HFF-Myc (cell line): Measurements from ENCODE around the gene PELI3.
"Not testable (repeated sequence)": the region's sequence is repeated elsewhere in the genome, so short reads cannot be mapped to it uniquely, and the experiment has no call there.

Source experiments
- DNase-seq: peaks from one replicate; pipeline ENCODE4 v3.0.0-alpha.2; 2011; ENCODE audit warnings: low read depth; ENCODE audit errors: extremely low read depth
- H3K4me3 ChIP-seq: replicated peaks from 2 replicates; pipeline ENCODE4 v1.5.1; 2011; ENCODE audit warnings: low read depth, mild to moderate bottlenecking, control low read depth, low read length
- TF ChIP-seq, protein P1 (sequence below): IDR thresholded peaks from 2 replicates; pipeline ENCODE4 v1.5.1; 2012; ENCODE audit warnings: mild to moderate bottlenecking, low read depth, low read length, control low read depth; ENCODE audit errors: missing control alignments

Gene PELI3

GRCh38 chr11:66420671-66421476 lies 45.8 kb upstream of the PELI3 start, which contains the start of gene NPAS4:
TSS of gene NPAS4 (plus strand) at chr11:66421035. CDS start at chr11:66421180, 145 bp downstream.
- no peak for DNase-seq
- H3K4me3 ChIP-seq, result no peak within 1 kb of the TSS
- TF ChIP-seq, protein P1, sequence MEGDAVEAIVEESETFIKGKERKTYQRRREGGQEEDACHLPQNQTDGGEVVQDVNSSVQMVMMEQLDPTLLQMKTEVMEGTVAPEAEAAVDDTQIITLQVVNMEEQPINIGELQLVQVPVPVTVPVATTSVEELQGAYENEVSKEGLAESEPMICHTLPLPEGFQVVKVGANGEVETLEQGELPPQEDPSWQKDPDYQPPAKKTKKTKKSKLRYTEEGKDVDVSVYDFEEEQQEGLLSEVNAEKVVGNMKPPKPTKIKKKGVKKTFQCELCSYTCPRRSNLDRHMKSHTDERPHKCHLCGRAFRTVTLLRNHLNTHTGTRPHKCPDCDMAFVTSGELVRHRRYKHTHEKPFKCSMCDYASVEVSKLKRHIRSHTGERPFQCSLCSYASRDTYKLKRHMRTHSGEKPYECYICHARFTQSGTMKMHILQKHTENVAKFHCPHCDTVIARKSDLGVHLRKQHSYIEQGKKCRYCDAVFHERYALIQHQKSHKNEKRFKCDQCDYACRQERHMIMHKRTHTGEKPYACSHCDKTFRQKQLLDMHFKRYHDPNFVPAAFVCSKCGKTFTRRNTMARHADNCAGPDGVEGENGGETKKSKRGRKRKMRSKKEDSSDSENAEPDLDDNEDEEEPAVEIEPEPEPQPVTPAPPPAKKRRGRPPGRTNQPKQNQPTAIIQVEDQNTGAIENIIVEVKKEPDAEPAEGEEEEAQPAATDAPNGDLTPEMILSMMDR, result no peak

DNA sequence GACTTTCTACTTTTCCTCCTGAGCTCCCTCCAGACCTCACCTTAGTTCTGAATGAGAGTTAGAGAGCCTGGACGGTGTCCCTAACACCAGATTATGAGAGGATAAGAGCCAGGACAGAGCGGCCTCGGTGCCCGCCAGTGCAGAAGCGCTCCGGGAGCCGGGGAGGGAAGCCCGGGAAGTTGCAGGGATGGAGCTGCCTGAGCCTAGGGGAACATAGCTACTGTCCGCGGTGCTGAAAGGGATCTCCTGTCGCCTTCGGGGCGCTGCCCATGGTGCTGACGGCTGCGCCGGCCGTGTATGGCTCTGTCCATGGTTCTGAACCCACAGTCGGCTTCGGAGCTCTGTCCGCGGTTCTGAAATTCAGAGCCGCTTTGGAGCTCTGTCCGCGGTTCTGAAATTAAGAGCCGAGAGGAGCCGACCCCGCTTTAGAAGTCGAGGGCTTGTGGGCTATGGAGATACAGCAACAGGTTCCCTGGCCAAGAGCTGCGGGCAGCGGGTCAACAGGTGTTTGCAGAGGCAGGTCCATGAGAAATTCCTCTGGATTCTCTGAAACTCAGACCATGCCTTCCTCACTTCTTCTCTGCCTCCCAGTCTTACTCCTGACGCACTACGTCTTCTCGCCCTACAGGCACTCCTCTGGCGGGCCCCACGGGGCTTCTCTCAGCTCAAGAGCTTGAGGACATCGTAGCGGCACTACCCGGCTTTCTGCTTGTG lies 45.1 kb upstream of the PELI3 start:
- H3K4me3 ChIP-seq, result no peak overlapping the region
- peak; percentile 73 for DNase-seq
- TF ChIP-seq, protein P1, result no peak

DNA sequence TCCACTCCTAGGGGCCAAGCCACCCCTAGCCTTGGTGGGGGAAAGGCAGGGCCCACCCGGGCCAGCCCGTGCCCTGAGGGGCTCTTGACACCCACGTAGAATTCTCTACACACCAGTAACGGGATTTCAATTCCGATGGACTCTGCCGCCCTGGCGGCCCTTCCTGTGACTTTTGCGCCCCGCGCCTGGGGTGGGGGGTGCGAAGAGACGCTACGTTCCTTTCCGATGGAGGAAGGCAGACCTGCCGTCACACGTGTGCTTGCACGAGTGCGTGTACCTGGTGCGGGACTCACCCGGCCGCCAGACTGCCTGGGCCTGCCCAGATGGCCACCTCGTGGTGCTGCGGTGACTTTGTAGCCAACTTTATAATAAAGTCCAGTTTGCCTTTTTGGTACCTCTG lies 40.4 kb upstream of the PELI3 start:
- no peak for DNase-seq
- TF ChIP-seq, protein P1, result no peak
- no peak overlapping the region for H3K4me3 ChIP-seq

DNA sequence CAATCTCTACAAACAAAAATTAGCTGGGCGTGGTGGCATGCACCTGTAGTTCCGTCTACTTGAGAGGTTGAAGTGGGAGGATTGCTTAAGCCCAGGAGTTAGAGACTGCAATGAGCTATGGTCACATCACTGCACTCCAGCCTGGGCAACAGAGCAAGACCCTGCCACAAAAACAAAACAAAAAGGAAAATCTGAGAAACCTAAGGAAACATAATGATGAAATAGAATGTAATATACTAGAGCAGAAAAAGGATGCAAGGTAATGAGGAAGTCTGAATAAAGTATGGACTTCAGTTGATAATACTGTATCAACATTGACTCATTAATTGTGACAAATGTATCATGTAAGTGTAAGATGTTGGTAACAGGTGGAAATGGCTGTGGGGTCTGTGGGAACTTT lies 37.8 kb upstream of the PELI3 start:
- TF ChIP-seq, protein P1, result no peak
- H3K4me3 ChIP-seq, result no peak overlapping the region
- no peak for DNase-seq

DNA sequence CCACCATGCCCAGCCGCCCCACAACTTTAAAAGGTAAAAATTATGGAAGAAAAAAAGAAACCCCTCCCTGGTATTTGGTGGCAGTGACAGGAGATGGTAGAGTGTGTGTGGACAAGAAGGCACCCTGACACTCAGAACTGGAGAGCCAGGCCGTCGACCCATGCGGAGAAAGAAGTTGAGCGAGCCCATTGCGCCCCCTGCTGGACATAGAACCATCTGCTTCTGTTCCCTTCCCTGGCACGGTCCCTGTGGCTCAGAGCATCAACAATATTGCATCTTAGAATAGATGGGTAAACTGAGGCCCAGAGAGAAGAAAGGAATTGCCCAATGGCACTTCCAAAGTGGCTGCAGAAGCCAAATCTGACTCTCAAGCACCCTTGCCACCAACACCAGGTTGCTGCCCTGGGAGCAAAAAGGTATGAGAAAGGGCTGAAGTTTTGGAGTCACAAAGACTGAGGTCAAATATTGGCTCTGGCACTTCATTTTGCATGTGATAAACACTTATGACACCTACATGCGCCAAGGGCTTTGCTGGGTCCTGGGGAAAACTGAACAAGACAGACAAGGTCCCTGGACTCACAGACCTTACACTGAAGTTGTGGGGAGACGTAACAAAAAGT lies 36.6 kb upstream of the PELI3 start:
- no peak overlapping the region for H3K4me3 ChIP-seq
- TF ChIP-seq, protein P1, result peak; percentile 91
- peak; percentile 38 for DNase-seq

- not testable (repeated sequence) for H3K4me3 ChIP-seq, DNase-seq
These were observed 35.4 kb upstream of the PELI3 start for GRCh38 chr11:66431287-66431686.

DNA sequence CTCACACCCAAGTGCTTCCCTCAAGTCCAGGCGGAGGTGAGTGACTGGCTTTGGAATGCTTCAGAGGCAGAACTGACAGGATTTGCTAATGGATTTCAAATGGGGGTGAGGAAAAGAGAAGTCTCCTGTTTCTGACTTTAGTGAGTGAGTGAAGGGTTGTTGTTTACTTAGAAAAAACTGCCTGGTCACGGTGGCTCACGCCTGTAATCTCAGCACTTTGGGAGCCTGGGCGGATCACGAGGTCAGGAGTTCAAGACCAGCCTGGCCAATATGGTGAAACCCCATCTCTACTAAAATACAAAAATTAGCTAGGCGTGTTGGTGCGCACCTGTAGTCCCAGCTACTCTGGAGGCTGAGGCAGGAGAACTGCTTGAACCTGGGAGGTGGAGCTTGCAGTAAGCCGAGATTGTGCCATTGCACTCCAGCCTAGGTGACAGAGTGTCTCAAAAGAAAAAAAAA lies 34.8 kb upstream of the PELI3 start:
- not testable (repeated sequence) for H3K4me3 ChIP-seq, DNase-seq
